ENCODE results near the gene HSPA8. TPM values are rescaled to one million over a fixed set of nuclear protein-coding genes. Genes with fewer than 3 reads are reported as not detected.

Gene HSPA8
- total RNA-seq, 3 donors from 2014 or later, result 496 to 909 (median 797) TPM

DNA sequence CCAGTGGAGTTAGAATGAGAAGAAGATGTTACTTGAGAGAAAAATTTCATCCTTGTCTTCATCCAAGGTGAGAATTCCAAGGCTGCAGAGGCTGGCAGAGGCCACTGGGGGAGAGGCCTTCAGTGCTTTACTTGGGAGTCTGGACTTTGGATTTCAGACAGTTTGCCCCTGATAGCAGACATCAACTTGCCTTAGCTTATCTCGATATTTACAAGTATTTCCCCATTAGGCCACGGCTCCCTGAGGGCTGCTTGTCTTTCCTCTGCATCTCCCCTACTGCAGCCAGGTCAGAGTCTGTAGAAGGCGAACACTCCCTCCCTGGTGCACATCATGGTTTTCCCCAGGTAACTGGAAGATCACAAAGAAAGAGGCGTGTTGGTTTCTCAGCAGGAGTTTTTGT is 50.4 kb downstream of the HSPA8 start:
- ATAC-seq, result no peak
- Histone ChIP-seq H3K36me3 (ENCODE audit: low read depth) (no peaks in the 10 kb centered on the region), H3K4me3 (no peak overlapping the region), H3K9me3 (no peaks in the 10 kb centered on the region), H3K4me1 (ENCODE audit: low read depth) (no peaks in the 10 kb centered on the region)
- intact Hi-C loops (cut with DNase I, micrococcal nuclease), result no loop called here
- TF ChIP-seq, protein P1, sequence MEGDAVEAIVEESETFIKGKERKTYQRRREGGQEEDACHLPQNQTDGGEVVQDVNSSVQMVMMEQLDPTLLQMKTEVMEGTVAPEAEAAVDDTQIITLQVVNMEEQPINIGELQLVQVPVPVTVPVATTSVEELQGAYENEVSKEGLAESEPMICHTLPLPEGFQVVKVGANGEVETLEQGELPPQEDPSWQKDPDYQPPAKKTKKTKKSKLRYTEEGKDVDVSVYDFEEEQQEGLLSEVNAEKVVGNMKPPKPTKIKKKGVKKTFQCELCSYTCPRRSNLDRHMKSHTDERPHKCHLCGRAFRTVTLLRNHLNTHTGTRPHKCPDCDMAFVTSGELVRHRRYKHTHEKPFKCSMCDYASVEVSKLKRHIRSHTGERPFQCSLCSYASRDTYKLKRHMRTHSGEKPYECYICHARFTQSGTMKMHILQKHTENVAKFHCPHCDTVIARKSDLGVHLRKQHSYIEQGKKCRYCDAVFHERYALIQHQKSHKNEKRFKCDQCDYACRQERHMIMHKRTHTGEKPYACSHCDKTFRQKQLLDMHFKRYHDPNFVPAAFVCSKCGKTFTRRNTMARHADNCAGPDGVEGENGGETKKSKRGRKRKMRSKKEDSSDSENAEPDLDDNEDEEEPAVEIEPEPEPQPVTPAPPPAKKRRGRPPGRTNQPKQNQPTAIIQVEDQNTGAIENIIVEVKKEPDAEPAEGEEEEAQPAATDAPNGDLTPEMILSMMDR (IDR thresholded peaks at IDR 0.05), result no peak
- no peak for DNase-seq

Other genes starting within 250 kb of the HSPA8 start
- under 1 TPM; 0.26 to 0.87 (median 0.38) TPM for gene CRTAM, start 223.6 kb downstream of the HSPA8 start, total RNA-seq
- gene JHY, start 179.4 kb downstream of the HSPA8 start, total RNA-seq, result 1 to 10 TPM; 1.5 to 5.4 (median 2.4) TPM
- gene BSX, start 80.3 kb downstream of the HSPA8 start, total RNA-seq, result not detected
- 10 to 100 TPM in 2 of 3 donors, 1 to 10 TPM in 1; 4.7 to 84.9 (median 11.0) TPM for gene CLMP, start 133.1 kb upstream of the HSPA8 start, total RNA-seq